Measurements from ENCODE around the gene CYP1B1. TPM values are rescaled to one million over a fixed set of nuclear protein-coding genes. Genes with fewer than 3 reads are reported as not detected.

The CYP1B1 gene
- polyA plus RNA-seq, 1 donor from 2014 or later, result not detected

DNA sequence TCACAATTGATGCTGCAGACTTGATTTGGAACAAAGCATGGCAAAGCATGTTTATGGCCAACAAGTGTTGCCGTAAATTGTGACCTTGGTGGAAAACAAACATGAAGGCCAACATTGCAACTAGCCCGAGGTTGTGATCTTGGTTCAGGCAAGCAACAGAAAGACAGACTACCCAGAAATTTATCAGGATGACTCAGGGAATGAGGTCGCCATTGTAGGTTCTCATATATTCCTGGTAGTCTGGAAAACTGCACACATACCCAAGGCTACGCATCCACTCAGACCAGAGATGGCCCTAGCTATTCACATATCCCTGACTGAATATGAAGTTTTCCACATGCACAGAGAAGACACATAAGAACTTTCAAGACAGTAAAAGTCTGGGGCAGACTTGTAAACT is 30.1 kb downstream of the CYP1B1 start:
- no peaks in the 10 kb centered on the region for H3K36me3 ChIP-seq (ENCODE audit: insufficient read depth, low read length)
- no peaks in the 10 kb centered on the region for H3K9me2 ChIP-seq (ENCODE audit: insufficient read depth, low read length)
- no peak overlapping the region for H3K4me3 ChIP-seq (ENCODE audit: low read length)
- no peak for TF ChIP-seq RAD21 (conservative IDR thresholded peaks at IDR 0.05)
- TF ChIP-seq, protein P1, sequence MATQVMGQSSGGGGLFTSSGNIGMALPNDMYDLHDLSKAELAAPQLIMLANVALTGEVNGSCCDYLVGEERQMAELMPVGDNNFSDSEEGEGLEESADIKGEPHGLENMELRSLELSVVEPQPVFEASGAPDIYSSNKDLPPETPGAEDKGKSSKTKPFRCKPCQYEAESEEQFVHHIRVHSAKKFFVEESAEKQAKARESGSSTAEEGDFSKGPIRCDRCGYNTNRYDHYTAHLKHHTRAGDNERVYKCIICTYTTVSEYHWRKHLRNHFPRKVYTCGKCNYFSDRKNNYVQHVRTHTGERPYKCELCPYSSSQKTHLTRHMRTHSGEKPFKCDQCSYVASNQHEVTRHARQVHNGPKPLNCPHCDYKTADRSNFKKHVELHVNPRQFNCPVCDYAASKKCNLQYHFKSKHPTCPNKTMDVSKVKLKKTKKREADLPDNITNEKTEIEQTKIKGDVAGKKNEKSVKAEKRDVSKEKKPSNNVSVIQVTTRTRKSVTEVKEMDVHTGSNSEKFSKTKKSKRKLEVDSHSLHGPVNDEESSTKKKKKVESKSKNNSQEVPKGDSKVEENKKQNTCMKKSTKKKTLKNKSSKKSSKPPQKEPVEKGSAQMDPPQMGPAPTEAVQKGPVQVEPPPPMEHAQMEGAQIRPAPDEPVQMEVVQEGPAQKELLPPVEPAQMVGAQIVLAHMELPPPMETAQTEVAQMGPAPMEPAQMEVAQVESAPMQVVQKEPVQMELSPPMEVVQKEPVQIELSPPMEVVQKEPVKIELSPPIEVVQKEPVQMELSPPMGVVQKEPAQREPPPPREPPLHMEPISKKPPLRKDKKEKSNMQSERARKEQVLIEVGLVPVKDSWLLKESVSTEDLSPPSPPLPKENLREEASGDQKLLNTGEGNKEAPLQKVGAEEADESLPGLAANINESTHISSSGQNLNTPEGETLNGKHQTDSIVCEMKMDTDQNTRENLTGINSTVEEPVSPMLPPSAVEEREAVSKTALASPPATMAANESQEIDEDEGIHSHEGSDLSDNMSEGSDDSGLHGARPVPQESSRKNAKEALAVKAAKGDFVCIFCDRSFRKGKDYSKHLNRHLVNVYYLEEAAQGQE (IDR thresholded peaks at IDR 0.05; ENCODE audit: borderline replicate concordance), result no peak
- TF ChIP-seq TAF1 (IDR thresholded peaks at IDR 0.05; ENCODE audit: low read depth), result no peak
- TF ChIP-seq EP300 (conservative IDR thresholded peaks at IDR 0.05; ENCODE audit: poor library complexity, severe bottlenecking), result no peak
- no peak overlapping the region for H3K27ac ChIP-seq (ENCODE audit: low read length)
- no peak overlapping the region for H3K4me2 ChIP-seq (ENCODE audit: low read length)
- no peaks in the 10 kb centered on the region for H3K79me2 ChIP-seq (replicated peaks; ENCODE audit: insufficient read depth, low read length)
- no peaks in the 10 kb centered on the region for H4K20me1 ChIP-seq (ENCODE audit: insufficient read depth)
- H2AFZ ChIP-seq (ENCODE audit: low read depth, low read length), result no peak overlapping the region
- H3K9ac ChIP-seq (ENCODE audit: low read length), result no peak overlapping the region
- H3K9me3 ChIP-seq (ENCODE audit: low read length), result no peaks in the 10 kb centered on the region
- H3K27me3 ChIP-seq (ENCODE audit: insufficient read depth, low read depth, low read length), result no peaks in the 10 kb centered on the region
- H3F3A ChIP-seq (ENCODE audit: insufficient read depth, low read length, poor library complexity, severe bottlenecking), result no peaks in the 10 kb centered on the region

DNA sequence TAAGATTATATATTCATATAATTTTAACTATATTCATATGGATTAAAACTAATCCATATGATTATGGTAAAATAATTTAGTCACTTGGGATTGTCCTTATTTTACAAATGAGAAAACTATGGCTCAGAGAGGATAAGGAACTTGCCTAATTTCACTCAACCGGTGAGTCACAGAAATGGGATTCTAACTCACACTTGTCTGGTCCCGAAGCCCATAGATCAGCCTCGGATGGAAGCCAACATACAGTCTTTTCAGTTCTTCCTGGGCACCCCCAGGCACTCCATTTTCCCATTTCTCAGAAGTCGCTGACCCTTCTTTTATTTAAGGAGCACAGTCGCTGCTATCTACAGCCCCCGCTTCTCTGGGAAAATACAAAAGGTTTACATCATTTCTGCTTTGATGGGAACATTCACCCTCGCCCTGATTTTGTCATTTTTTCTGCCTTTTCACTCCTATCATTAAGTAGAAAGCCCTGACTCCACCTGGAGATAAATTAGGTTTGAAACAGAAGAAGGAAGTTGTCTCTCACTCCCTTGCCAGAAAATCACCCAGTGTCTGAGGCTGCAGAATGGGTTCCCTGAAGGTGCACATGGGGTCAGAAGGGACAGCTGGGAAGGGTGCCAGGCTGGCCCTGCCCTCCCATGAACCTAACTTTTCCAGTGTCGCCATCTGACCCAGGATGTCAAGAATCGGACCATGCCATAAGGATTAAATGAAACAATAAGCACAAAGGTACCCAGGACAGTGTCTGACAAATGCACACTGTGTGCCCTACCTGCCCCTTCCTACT is 36.6 kb downstream of the CYP1B1 start:
- Histone ChIP-seq H4K20me1 (ENCODE audit: insufficient read depth) (no peaks in the 10 kb centered on the region), H3K9me3 (ENCODE audit: low read length) (no peaks in the 10 kb centered on the region), H3K27me3 (ENCODE audit: insufficient read depth, low read depth, low read length) (no peaks in the 10 kb centered on the region), H3K36me3 (ENCODE audit: insufficient read depth, low read length) (no peaks in the 10 kb centered on the region), H3K27ac (ENCODE audit: low read length) (no peak overlapping the region), H3K79me2 (replicated peaks; ENCODE audit: insufficient read depth, low read length) (no peaks in the 10 kb centered on the region), H3F3A (ENCODE audit: insufficient read depth, low read length, poor library complexity, severe bottlenecking) (no peaks in the 10 kb centered on the region), H3K4me2 (ENCODE audit: low read length) (no peak overlapping the region), H3K9ac (ENCODE audit: low read length) (no peak overlapping the region), H3K9me2 (ENCODE audit: insufficient read depth, low read length) (no peaks in the 10 kb centered on the region), H2AFZ (ENCODE audit: low read depth, low read length) (no peak overlapping the region), H3K4me3 (ENCODE audit: low read length) (no peak overlapping the region)
- TF ChIP-seq EP300 (conservative IDR thresholded peaks at IDR 0.05; ENCODE audit: poor library complexity, severe bottlenecking) (no peak), POLR2AphosphoS5 (IDR thresholded peaks at IDR 0.05) (no peak), RAD21 (conservative IDR thresholded peaks at IDR 0.05) (no peak), TAF1 (IDR thresholded peaks at IDR 0.05; ENCODE audit: low read depth) (no peak), MXI1 (conservative IDR thresholded peaks at IDR 0.05; ENCODE audit: poor library complexity, severe bottlenecking) (no peak), SMC3 (conservative IDR thresholded peaks at IDR 0.05; ENCODE audit: poor library complexity) (no peak), EZH2 (IDR thresholded peaks at IDR 0.05; ENCODE audit: borderline replicate concordance, insufficient read depth, low read length, poor library complexity, severe bottlenecking) (no peak)
- TF ChIP-seq, protein P2, sequence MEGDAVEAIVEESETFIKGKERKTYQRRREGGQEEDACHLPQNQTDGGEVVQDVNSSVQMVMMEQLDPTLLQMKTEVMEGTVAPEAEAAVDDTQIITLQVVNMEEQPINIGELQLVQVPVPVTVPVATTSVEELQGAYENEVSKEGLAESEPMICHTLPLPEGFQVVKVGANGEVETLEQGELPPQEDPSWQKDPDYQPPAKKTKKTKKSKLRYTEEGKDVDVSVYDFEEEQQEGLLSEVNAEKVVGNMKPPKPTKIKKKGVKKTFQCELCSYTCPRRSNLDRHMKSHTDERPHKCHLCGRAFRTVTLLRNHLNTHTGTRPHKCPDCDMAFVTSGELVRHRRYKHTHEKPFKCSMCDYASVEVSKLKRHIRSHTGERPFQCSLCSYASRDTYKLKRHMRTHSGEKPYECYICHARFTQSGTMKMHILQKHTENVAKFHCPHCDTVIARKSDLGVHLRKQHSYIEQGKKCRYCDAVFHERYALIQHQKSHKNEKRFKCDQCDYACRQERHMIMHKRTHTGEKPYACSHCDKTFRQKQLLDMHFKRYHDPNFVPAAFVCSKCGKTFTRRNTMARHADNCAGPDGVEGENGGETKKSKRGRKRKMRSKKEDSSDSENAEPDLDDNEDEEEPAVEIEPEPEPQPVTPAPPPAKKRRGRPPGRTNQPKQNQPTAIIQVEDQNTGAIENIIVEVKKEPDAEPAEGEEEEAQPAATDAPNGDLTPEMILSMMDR (IDR thresholded peaks at IDR 0.05; ENCODE audit: poor library complexity, severe bottlenecking), result no peak
- TF ChIP-seq, protein P1 (IDR thresholded peaks at IDR 0.05; ENCODE audit: borderline replicate concordance), result no peak

Data from neural cell (in vitro differentiated cells).